HepG2 (cell line): Measurements from ENCODE around the gene SURF6. TPM values are rescaled to one million over a fixed set of nuclear protein-coding genes. Genes with fewer than 3 reads are reported as not detected.
A peak's percentile ranks its signal among the peaks of the same experiment; 100 is the strongest.

Experiments
- KAT7 ChIP-seq: IDR thresholded peaks from 2 replicates; pipeline ENCODE4 v1.6.1; 2018; ENCODE audit warnings: borderline replicate concordance, missing compliant biosample characterization
- NFRKB ChIP-seq: fragments of 450-650 bp; IDR thresholded peaks from 2 replicates; pipeline ENCODE4 v1.6.1; 2017
- POGK ChIP-seq: sonication (generic); formaldehyde crosslinking; conservative IDR thresholded peaks from 2 replicates; pipeline ENCODE4 v1.8.0; 2022; ENCODE audit warnings: mild to moderate bottlenecking, moderate library complexity, missing genetic modification reagents
- POLR2A ChIP-seq, 2 experiments: IDR thresholded peaks; 2 replicates each; pipeline ENCODE4 v1.6.1; 2011; ENCODE audit warnings: low read depth in 2 of 2, low read length in 2 of 2, mild to moderate bottlenecking in 1 of 2, moderate library complexity in 1 of 2; ENCODE audit not compliant: insufficient read depth in 1 of 2
- PRPF4 ChIP-seq: fragments of 200-400 bp; formaldehyde crosslinking; IDR thresholded peaks from 2 replicates; pipeline ENCODE4 v1.6.1; 2016; ENCODE audit warnings: low read length, low read depth; ENCODE audit not compliant: poor library complexity, severe bottlenecking
- RNF219 ChIP-seq: sonication (generic); formaldehyde crosslinking; IDR thresholded peaks from 2 replicates; pipeline ENCODE4 v1.5.0; 2020; ENCODE audit warnings: mild to moderate bottlenecking, missing genetic modification reagents
- SETDB1 ChIP-seq: sonication (generic); formaldehyde crosslinking; IDR thresholded peaks from 2 replicates; pipeline ENCODE4 v1.5.1; 2020; ENCODE audit warnings: missing genetic modification reagents, mild to moderate bottlenecking, borderline replicate concordance
- ZMYM2 ChIP-seq: sonication (generic); formaldehyde crosslinking; IDR thresholded peaks from 2 replicates; pipeline ENCODE4 v1.8.0; 2022; ENCODE audit warnings: mild to moderate bottlenecking, missing genetic modification reagents
- ZNF710 ChIP-seq: sonication (generic); formaldehyde crosslinking; IDR thresholded peaks from 2 replicates; pipeline ENCODE4 v1.5.0; 2020; ENCODE audit warnings: mild to moderate bottlenecking, missing genetic modification reagents, borderline replicate concordance
- ZNF775 ChIP-seq: sonication (generic); formaldehyde crosslinking; IDR thresholded peaks from 2 replicates; pipeline ENCODE4 v1.4.0; 2020; ENCODE audit warnings: missing genetic modification reagents, mild to moderate bottlenecking, moderate library complexity, borderline replicate concordance
- ZNF83 ChIP-seq: sonication (generic); formaldehyde crosslinking; IDR thresholded peaks from 2 replicates; pipeline ENCODE4 v1.4.0; 2020; ENCODE audit warnings: missing genetic modification reagents, mild to moderate bottlenecking, borderline replicate concordance
- polyA plus RNA-seq, 8 experiments: library from polyadenylated mRNA; depleted of rRNA in 3 of 8; stranded (reverse) in 7 of 8; unstranded in 1 of 8; fragments of >200 nt; fragmentation: Illumina TruSeq in 4 of 8; extraction: Trizol in 4 of 8; gene quantifications; 2 replicates each; pipeline versions ENCODE4 v1.2.1 to v1.2.3, GENCODE V29; 2011 to 2016; ENCODE audit warnings: low read depth in 4 of 8, missing spikeins in 1 of 8, mixed read lengths in 1 of 8; ENCODE audit not compliant: insufficient read depth in 1 of 8
- total RNA-seq, 5 experiments: library from RNA; depleted of rRNA; stranded (reverse); fragments of >200 nt; fragmentation: Illumina TruSeq; extraction: Trizol; gene quantifications; 2 replicates each; pipeline ENCODE4 v1.2.3, GENCODE V29; 2016; ENCODE audit warnings: low read depth in 1 of 5
- TF ChIP-seq, protein P1 (sequence below): IDR thresholded peaks from 2 replicates; pipeline ENCODE4 v1.6.1; 2016; ENCODE audit warnings: low read depth, missing genetic modification reagents, missing compliant biosample characterization
- TF ChIP-seq, protein P2 (sequence below): sonication (generic); formaldehyde crosslinking; IDR thresholded peaks from 2 replicates; pipeline ENCODE4 v1.9.0; 2021; ENCODE audit warnings: missing genetic modification reagents, borderline replicate concordance

Gene SURF6
- total and polyA plus RNA-seq, 2 of the 13 experiments (the other 11 are each of a cell fraction or from before 2014, with no cell fraction given), result 5.9 to 14.7 TPM

- TF ChIP-seq, protein P1, sequence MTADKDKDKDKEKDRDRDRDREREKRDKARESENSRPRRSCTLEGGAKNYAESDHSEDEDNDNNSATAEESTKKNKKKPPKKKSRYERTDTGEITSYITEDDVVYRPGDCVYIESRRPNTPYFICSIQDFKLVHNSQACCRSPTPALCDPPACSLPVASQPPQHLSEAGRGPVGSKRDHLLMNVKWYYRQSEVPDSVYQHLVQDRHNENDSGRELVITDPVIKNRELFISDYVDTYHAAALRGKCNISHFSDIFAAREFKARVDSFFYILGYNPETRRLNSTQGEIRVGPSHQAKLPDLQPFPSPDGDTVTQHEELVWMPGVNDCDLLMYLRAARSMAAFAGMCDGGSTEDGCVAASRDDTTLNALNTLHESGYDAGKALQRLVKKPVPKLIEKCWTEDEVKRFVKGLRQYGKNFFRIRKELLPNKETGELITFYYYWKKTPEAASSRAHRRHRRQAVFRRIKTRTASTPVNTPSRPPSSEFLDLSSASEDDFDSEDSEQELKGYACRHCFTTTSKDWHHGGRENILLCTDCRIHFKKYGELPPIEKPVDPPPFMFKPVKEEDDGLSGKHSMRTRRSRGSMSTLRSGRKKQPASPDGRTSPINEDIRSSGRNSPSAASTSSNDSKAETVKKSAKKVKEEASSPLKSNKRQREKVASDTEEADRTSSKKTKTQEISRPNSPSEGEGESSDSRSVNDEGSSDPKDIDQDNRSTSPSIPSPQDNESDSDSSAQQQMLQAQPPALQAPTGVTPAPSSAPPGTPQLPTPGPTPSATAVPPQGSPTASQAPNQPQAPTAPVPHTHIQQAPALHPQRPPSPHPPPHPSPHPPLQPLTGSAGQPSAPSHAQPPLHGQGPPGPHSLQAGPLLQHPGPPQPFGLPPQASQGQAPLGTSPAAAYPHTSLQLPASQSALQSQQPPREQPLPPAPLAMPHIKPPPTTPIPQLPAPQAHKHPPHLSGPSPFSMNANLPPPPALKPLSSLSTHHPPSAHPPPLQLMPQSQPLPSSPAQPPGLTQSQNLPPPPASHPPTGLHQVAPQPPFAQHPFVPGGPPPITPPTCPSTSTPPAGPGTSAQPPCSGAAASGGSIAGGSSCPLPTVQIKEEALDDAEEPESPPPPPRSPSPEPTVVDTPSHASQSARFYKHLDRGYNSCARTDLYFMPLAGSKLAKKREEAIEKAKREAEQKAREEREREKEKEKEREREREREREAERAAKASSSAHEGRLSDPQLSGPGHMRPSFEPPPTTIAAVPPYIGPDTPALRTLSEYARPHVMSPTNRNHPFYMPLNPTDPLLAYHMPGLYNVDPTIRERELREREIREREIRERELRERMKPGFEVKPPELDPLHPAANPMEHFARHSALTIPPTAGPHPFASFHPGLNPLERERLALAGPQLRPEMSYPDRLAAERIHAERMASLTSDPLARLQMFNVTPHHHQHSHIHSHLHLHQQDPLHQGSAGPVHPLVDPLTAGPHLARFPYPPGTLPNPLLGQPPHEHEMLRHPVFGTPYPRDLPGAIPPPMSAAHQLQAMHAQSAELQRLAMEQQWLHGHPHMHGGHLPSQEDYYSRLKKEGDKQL (CRISPR knock-in tag), result 0 out of 2 replicates have a peak, but pooled peaks have one; percentile 31
- TF ChIP-seq ZNF710, result peak; percentile 46; the same call in 1 of the 2 replicates
- TF ChIP-seq, protein P2, sequence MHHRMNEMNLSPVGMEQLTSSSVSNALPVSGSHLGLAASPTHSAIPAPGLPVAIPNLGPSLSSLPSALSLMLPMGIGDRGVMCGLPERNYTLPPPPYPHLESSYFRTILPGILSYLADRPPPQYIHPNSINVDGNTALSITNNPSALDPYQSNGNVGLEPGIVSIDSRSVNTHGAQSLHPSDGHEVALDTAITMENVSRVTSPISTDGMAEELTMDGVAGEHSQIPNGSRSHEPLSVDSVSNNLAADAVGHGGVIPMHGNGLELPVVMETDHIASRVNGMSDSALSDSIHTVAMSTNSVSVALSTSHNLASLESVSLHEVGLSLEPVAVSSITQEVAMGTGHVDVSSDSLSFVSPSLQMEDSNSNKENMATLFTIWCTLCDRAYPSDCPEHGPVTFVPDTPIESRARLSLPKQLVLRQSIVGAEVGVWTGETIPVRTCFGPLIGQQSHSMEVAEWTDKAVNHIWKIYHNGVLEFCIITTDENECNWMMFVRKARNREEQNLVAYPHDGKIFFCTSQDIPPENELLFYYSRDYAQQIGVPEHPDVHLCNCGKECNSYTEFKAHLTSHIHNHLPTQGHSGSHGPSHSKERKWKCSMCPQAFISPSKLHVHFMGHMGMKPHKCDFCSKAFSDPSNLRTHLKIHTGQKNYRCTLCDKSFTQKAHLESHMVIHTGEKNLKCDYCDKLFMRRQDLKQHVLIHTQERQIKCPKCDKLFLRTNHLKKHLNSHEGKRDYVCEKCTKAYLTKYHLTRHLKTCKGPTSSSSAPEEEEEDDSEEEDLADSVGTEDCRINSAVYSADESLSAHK (CRISPR knock-in tag), result no peak
- no peak; the same call in 1 of the 2 replicates for TF ChIP-seq RNF219
- no peak; the same call in 1 of the 2 replicates for TF ChIP-seq POGK (CRISPR knock-in tag)
- TF ChIP-seq PRPF4, result no peak
- TF ChIP-seq ZMYM2 (CRISPR knock-in tag), result no peak
- TF ChIP-seq NFRKB, result peak; percentile 66; the same call in 1 of the 2 replicates
- TF ChIP-seq KAT7, result peak; percentile 66
- TF ChIP-seq ZNF775 (CRISPR knock-in tag), result no peak
- TF ChIP-seq SETDB1 (CRISPR knock-in tag), result no peak
- peak in 1 of 2 experiments; percentile 99; a peak in 2 of 4 replicates for TF ChIP-seq POLR2A (IDR thresholded peaks at IDR 0.05; ENCODE audit: insufficient read depth in 1 of 2, low read depth in 2 of 2, low read length in 2 of 2)
- TF ChIP-seq ZNF83 (CRISPR knock-in tag), result no peak
These were observed 12.2 kb upstream of the SURF6 start, which contains the start of the genes MED22 and RPL7A (continued) for GRCh38 chr9:133347985-133348717.
